ENCODE data around the gene RTTN. TPM values are rescaled to one million over a fixed set of nuclear protein-coding genes. Genes with fewer than 3 reads are reported as not detected.

Gene RTTN
- total and polyA plus RNA-seq, 10 of the 15 experiments (the other 5 are each of a cell fraction or from before 2014, with no cell fraction given): 9.4 to 36.6 (median 15.7) TPM

DNA sequence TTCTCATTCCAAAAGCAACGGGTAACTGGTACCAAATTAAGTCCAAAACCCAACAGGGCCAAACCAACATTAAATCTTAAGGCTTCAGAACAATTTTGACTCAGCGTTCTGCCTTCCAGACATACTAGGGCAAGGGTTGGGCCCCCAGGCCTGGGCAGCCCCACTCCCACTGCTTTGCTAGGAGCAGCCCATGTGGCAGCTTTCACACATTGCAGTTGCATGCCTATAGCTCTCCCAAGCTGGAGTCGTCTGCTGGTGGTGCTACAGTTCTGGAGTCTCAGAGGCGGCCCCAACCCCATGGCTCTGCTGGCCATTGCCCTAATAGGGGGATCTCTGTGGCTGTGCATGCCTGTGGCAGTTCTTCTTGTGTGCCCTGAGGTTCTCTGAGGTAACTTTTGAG lies 220.2 kb downstream of the RTTN start (continued):
- TF ChIP-seq, protein P1, sequence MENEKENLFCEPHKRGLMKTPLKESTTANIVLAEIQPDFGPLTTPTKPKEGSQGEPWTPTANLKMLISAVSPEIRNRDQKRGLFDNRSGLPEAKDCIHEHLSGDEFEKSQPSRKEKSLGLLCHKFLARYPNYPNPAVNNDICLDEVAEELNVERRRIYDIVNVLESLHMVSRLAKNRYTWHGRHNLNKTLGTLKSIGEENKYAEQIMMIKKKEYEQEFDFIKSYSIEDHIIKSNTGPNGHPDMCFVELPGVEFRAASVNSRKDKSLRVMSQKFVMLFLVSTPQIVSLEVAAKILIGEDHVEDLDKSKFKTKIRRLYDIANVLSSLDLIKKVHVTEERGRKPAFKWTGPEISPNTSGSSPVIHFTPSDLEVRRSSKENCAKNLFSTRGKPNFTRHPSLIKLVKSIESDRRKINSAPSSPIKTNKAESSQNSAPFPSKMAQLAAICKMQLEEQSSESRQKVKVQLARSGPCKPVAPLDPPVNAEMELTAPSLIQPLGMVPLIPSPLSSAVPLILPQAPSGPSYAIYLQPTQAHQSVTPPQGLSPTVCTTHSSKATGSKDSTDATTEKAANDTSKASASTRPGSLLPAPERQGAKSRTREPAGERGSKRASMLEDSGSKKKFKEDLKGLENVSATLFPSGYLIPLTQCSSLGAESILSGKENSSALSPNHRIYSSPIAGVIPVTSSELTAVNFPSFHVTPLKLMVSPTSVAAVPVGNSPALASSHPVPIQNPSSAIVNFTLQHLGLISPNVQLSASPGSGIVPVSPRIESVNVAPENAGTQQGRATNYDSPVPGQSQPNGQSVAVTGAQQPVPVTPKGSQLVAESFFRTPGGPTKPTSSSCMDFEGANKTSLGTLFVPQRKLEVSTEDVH (IDR thresholded peaks at IDR 0.05; ENCODE audit: low read depth, partially characterized antibody): no peak

DNA sequence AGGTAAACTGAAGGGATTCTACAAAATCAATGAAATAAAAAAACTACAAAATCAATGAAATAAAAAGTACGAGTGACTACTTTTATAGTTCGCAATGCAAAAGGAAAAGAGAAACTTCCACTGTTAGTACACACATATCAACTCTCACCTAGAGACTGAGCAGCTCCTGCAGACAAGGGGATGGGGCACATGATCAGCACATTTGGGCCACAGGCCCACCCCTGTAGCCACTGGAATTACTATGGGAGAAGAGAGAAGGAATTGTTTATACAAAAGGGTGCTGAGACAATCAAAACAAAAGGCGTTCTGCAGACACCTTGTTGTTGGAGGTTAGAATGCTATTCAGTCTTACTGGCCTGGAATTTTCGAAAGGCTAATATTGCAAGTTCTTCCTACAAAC lies 223.1 kb downstream of the RTTN start:
- SMC1A ChIA-PET (ENCODE audit: uncharacterized antibody, unreplicated experiment): interaction anchor here (1.0 to 1.5 kb wide), 3 partner anchors 12 to 27 kb away, joined by 3 to 5 read pairs (median 4); no protein-coding TSS in a partner anchor
- Histone ChIP-seq H3K4me3 (no peak overlapping the region), H2AFZ (ENCODE audit: control insufficient read depth, low read depth, low read length) (no peak overlapping the region), H3K4me2 (ENCODE audit: control insufficient read depth, insufficient read depth) (peak overlapping the region; percentile 60; the same call in 1 of the 2 replicates), H3K9ac (ENCODE audit: control insufficient read depth, insufficient read depth, low read length) (no peak overlapping the region), H3K9me3 (replicated peaks; ENCODE audit: control insufficient read depth, insufficient read depth, low read length) (peaks cover 4% of the 10 kb centered on the region; the same call in 2 of the 3 replicates), H3K36me3 (ENCODE audit: control insufficient read depth in 2 of 2, insufficient read depth in 2 of 2, low read length in 1 of 2) (peaks cover 0 to 4% of the 10 kb centered on the region in 2 experiments; a peak in 2 of 4 replicates), H3K79me2 (ENCODE audit: control insufficient read depth, insufficient read depth, low read length) (no peaks in the 10 kb centered on the region), H3K27me3 (replicated peaks in 1 of 2; ENCODE audit: control insufficient read depth in 2 of 2, insufficient read depth in 2 of 2, low read length in 1 of 2) (no peaks in the 10 kb centered on the region), H3K27ac (ENCODE audit: control insufficient read depth, insufficient read depth) (peak overlapping the region; percentile 72; the same call in 1 of the 2 replicates), H3K4me1 (ENCODE audit: control insufficient read depth, insufficient read depth, low read length) (peaks cover 38% of the 10 kb centered on the region), H4K20me1 (ENCODE audit: control insufficient read depth, insufficient read depth) (no peaks in the 10 kb centered on the region)
- RAD21 ChIA-PET (ENCODE audit: unreplicated experiment): interaction anchor here (0.7 to 1.5 kb wide), 2 partner anchors 24 to 309 kb away, joined by 3 to 4 read pairs; no protein-coding TSS in a partner anchor
- in situ Hi-C loops (cut with MboI) (no loop called here), intact Hi-C loops (cut with micrococcal nuclease; ENCODE audit: unreplicated experiment) (no loop called here)
- 98% methylated on average over 4 of the region's 4 CpGs for WGBS (ENCODE audit: insufficient coverage, insufficient replicate concordance, low lambda C conversion rate, missing lambda C conversion rate)
- DNase-seq (ENCODE audit: low read depth, low spot score) (no peak), ATAC-seq (no peak), FAIRE-seq (no peak)
- no TSS peak for BruUV-seq (replicated peaks)
- POLR2A ChIA-PET: no interaction called here
- CTCF ChIA-PET: no interaction called here
- TF ChIP-seq PML (IDR thresholded peaks at IDR 0.05; ENCODE audit: low read length) (no peak), RCOR1 (conservative IDR thresholded peaks at IDR 0.05; ENCODE audit: low read depth, low read length) (no peak)
